GM12878 (cell line): Measurements from ENCODE around the gene VWA7. TPM values are rescaled to one million over a fixed set of nuclear protein-coding genes. Genes with fewer than 3 reads are reported as not detected.

Experiments
- ASH2L ChIP-seq: fragments of 300-600, 200-600 bp; sonication (generic); IDR thresholded peaks from 2 replicates; pipeline ENCODE4 v1.6.1; 2017; ENCODE audit warnings: low read depth, mild to moderate bottlenecking, borderline replicate concordance
- CBX5 ChIP-seq: sonication (generic); IDR thresholded peaks from 2 replicates; pipeline ENCODE4 v1.6.1; 2016; ENCODE audit warnings: low read depth, moderate library complexity, mild to moderate bottlenecking, inconsistent platforms
- CHD4 ChIP-seq: fragments of 200-600 bp; sonication (generic); IDR thresholded peaks from 2 replicates; pipeline ENCODE4 v1.6.1; 2016; ENCODE audit warnings: mild to moderate bottlenecking
- CTCF ChIP-seq, 3 experiments: IDR thresholded peaks in 2 of 3; conservative IDR thresholded peaks in 1 of 3; 2 replicates each; pipeline ENCODE4 v1.5.1; 2011; ENCODE audit warnings: low read depth in 3 of 3, low read length in 3 of 3, mild to moderate bottlenecking in 3 of 3, control low read depth in 2 of 3, moderate library complexity in 2 of 3, inconsistent platforms in 1 of 3, mixed read lengths in 1 of 3; ENCODE audit not compliant: control insufficient read depth in 2 of 3, insufficient read depth in 1 of 3; ENCODE audit errors: extremely low read depth in 1 of 3
- E2F4 ChIP-seq: IDR thresholded peaks from 2 replicates; pipeline ENCODE4 v1.6.1; 2012; ENCODE audit warnings: low read depth, low read length, improper control_type of control experiment
- EGR1 ChIP-seq, 2 experiments: IDR thresholded peaks; 1 replicate in 1 of 2; 2 replicates in 1 of 2; pipeline ENCODE4 v1.6.1; 2011 to 2012; ENCODE audit warnings: low read depth in 2 of 2, low read length in 2 of 2, borderline replicate concordance in 1 of 2, mild to moderate bottlenecking in 1 of 2, moderate library complexity in 1 of 2
- IKZF2 ChIP-seq, 2 experiments: fragments of 450-650 bp; IDR thresholded peaks; 2 replicates each; pipeline ENCODE4 v1.6.1; 2017; ENCODE audit warnings: mild to moderate bottlenecking in 2 of 2, moderate library complexity in 2 of 2
- MTA2 ChIP-seq: fragments of 450-650 bp; IDR thresholded peaks from 2 replicates; pipeline ENCODE4 v1.6.1; 2016; ENCODE audit warnings: low read depth, mild to moderate bottlenecking, moderate library complexity
- NR2C1 ChIP-seq: fragments of 450-650 bp; IDR thresholded peaks from 2 replicates; pipeline ENCODE4 v1.6.1; 2017; ENCODE audit warnings: antibody characterized with exemption, mild to moderate bottlenecking, moderate library complexity
- PAX5 ChIP-seq: IDR thresholded peaks from 2 replicates; pipeline ENCODE4 v1.6.1; 2011; ENCODE audit warnings: low read depth, low read length, borderline replicate concordance
- PBX3 ChIP-seq: IDR thresholded peaks from 2 replicates; pipeline ENCODE4 v1.6.1; 2011; ENCODE audit warnings: mild to moderate bottlenecking, low read depth, low read length, moderate library complexity; ENCODE audit not compliant: insufficient replicate concordance
- REST ChIP-seq: IDR thresholded peaks from 2 replicates; pipeline ENCODE4 v1.6.1; 2012; ENCODE audit warnings: mild to moderate bottlenecking, low read depth, low read length
- SREBF1 ChIP-seq: IDR thresholded peaks from 2 replicates; pipeline ENCODE4 v1.6.1; 2012; ENCODE audit warnings: mild to moderate bottlenecking, low read length
- TCF7 ChIP-seq: IDR thresholded peaks from 2 replicates; pipeline ENCODE4 v1.6.1; 2014; ENCODE audit warnings: antibody characterized with exemption, borderline replicate concordance
- WRNIP1 ChIP-seq: IDR thresholded peaks from 2 replicates; pipeline ENCODE4 v1.6.1; 2011; ENCODE audit warnings: low read depth, low read length, improper control_type of control experiment, borderline replicate concordance
- polyA plus RNA-seq, 11 experiments: library from polyadenylated mRNA; depleted of rRNA in 4 of 11; unstranded in 6 of 11; stranded (reverse) in 5 of 11; fragments of >200 nt; fragmentation: Nextera tagmentation in 4 of 11; fragmentation: Illumina TruSeq in 1 of 11; extraction: Ambion mirVana in 4 of 11; extraction: Trizol in 1 of 11; gene quantifications; 1 replicate in 1 of 11; 2 replicates in 10 of 11; pipeline versions ENCODE4 v1.2.1 to v1.2.3, GENCODE V29; 2011 to 2016; ENCODE audit warnings: inconsistent platforms in 2 of 11, missing spikeins in 2 of 11, low read depth in 1 of 11
- total RNA-seq, 4 experiments: library from RNA; depleted of rRNA in 3 of 4; stranded (reverse); fragments of >200 nt in 3 of 4; fragmentation: Illumina TruSeq in 1 of 4; extraction: Trizol in 1 of 4; gene quantifications; 2 replicates each; pipeline versions ENCODE4 v1.2.1 to v1.2.3, GENCODE V29; 2013 to 2021
- TF ChIP-seq, protein P1 (sequence below): IDR thresholded peaks from 2 replicates; pipeline ENCODE4 v1.6.1; 2011; ENCODE audit warnings: borderline replicate concordance, low read depth, mild to moderate bottlenecking, moderate library complexity, mixed read lengths, low read length; ENCODE audit not compliant: insufficient read depth; ENCODE audit errors: extremely low read length

VWA7 gene
- total and polyA plus RNA-seq, 10 of the 15 experiments (the other 5 are each of a cell fraction or from before 2014, with no cell fraction given): 0.11 to 3.1 (median 1.2) TPM; not detected in 1

GRCh38 chr6:31776989-31777666 lies at the start of gene VWA7 (continued):
- TF ChIP-seq, protein P1, sequence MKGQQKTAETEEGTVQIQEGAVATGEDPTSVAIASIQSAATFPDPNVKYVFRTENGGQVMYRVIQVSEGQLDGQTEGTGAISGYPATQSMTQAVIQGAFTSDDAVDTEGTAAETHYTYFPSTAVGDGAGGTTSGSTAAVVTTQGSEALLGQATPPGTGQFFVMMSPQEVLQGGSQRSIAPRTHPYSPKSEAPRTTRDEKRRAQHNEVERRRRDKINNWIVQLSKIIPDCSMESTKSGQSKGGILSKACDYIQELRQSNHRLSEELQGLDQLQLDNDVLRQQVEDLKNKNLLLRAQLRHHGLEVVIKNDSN: no peak
- TF ChIP-seq WRNIP1: no peak
- TF ChIP-seq CHD4: no peak
- peak in 1 of 2 experiments; percentile 95; a peak in 2 of 3 replicates for TF ChIP-seq EGR1 (IDR thresholded peaks at IDR 0.05; ENCODE audit: borderline replicate concordance in 1 of 2, low read depth in 2 of 2, low read length in 2 of 2)
- peak; percentile 75; the same call in 1 of the 2 replicates for TF ChIP-seq MTA2
- TF ChIP-seq PAX5: peak; percentile 86; the same call in 1 of the 2 replicates
- TF ChIP-seq NR2C1: no peak
- TF ChIP-seq E2F4: no peak
- TF ChIP-seq SREBF1: no peak
- no peak for TF ChIP-seq ASH2L
- TF ChIP-seq IKZF2 (IDR thresholded peaks at IDR 0.05): peak; percentile 75 to 84
- TF ChIP-seq TCF7: no peak
- no peak for TF ChIP-seq CBX5
- TF ChIP-seq PBX3: peak; percentile 23
- no peak for TF ChIP-seq REST
- TF ChIP-seq CTCF (IDR thresholded peaks at IDR 0.05 in 2 of 3, conservative IDR thresholded peaks at IDR 0.05 in 1 of 3; ENCODE audit: control insufficient read depth in 2 of 3, extremely low read depth in 1 of 3, insufficient read depth in 1 of 3, low read depth in 3 of 3, low read length in 3 of 3): no peak
